Measurements from ENCODE around the gene PRODH.
"Not testable (repeated sequence)": the region's sequence is repeated elsewhere in the genome, so short reads cannot be mapped to it uniquely, and the experiment has no call there.

The PRODH gene

GRCh38 chr22:18947905-18948304 is 11.8 kb upstream of the PRODH start:
- no peak overlapping the region for H2AFZ ChIP-seq
- H3K4me1 ChIP-seq = no peaks in the 10 kb centered on the region
- H3K9ac ChIP-seq = no peak overlapping the region
- H3K27ac ChIP-seq = no peak overlapping the region
- H3K9me3 ChIP-seq (ENCODE audit: control insufficient read depth, low read length) = no peaks in the 10 kb centered on the region
- no peaks in the 10 kb centered on the region for H3K27me3 ChIP-seq (ENCODE audit: control insufficient read depth, insufficient read depth, low read length)
- H3K36me3 ChIP-seq (ENCODE audit: control insufficient read depth, insufficient read depth, low read length) = no peaks in the 10 kb centered on the region
- H3K79me2 ChIP-seq = no peaks in the 10 kb centered on the region
- H3K4me3 ChIP-seq (ENCODE audit: low read depth, low read length) = no peak overlapping the region
- no peak overlapping the region for H3K4me2 ChIP-seq (ENCODE audit: low read length)
- TF ChIP-seq, protein P1, sequence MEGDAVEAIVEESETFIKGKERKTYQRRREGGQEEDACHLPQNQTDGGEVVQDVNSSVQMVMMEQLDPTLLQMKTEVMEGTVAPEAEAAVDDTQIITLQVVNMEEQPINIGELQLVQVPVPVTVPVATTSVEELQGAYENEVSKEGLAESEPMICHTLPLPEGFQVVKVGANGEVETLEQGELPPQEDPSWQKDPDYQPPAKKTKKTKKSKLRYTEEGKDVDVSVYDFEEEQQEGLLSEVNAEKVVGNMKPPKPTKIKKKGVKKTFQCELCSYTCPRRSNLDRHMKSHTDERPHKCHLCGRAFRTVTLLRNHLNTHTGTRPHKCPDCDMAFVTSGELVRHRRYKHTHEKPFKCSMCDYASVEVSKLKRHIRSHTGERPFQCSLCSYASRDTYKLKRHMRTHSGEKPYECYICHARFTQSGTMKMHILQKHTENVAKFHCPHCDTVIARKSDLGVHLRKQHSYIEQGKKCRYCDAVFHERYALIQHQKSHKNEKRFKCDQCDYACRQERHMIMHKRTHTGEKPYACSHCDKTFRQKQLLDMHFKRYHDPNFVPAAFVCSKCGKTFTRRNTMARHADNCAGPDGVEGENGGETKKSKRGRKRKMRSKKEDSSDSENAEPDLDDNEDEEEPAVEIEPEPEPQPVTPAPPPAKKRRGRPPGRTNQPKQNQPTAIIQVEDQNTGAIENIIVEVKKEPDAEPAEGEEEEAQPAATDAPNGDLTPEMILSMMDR (IDR thresholded peaks at IDR 0.05) = no peak

DNA sequence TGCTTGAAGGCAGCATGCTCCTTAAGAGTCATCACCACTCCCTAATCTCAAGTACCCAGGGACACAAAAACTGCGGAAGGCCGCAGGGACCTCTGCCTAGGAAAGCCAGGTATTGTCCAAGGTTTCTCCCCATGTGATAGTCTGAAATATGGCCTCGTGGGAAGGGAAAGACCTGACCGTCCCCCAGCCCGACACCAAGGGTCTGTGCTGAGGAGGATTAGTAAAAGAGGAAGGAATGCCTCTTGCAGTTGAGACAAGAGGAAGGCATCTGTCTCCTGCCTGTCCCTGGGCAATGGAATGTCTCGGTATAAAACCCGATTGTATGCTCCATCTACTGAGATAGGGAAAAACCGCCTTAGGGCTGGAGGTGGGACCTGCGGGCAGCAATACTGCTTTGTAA is 11.0 kb upstream of the PRODH start:
- H3K9me3 ChIP-seq (ENCODE audit: control insufficient read depth, low read length); H3K27me3 ChIP-seq (ENCODE audit: control insufficient read depth, insufficient read depth, low read length): not testable (repeated sequence)

DNA sequence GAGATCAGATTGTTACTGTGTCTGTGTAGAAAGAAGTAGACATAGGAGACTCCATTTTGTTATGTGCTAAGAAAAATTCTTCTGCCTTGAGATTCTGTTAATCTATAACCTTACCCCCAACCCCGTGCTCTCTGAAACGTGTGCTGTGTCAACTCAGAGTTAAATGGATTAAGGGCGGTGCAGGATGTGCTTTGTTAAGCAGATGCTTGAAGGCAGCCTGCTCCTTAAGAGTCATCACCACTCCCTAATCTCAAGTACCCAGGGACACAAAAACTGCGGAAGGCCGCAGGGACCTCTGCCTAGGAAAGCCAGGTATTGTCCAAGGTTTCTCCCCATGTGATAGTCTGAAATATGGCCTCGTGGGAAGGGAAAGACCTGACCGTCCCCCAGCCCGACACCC is 2.6 kb upstream of the PRODH start:
- not testable (repeated sequence) for H3K79me2 ChIP-seq, H3K4me1 ChIP-seq

More for the DNA sequence above, 11.0 kb upstream of the PRODH start:
- H3K4me2 ChIP-seq (ENCODE audit: low read length); H3K79me2 ChIP-seq; H3K9ac ChIP-seq; H2AFZ ChIP-seq; H3K27ac ChIP-seq; H3K4me1 ChIP-seq; H3K4me3 ChIP-seq (ENCODE audit: low read depth, low read length); H3K36me3 ChIP-seq (ENCODE audit: control insufficient read depth, insufficient read depth, low read length): not testable (repeated sequence)

DNA sequence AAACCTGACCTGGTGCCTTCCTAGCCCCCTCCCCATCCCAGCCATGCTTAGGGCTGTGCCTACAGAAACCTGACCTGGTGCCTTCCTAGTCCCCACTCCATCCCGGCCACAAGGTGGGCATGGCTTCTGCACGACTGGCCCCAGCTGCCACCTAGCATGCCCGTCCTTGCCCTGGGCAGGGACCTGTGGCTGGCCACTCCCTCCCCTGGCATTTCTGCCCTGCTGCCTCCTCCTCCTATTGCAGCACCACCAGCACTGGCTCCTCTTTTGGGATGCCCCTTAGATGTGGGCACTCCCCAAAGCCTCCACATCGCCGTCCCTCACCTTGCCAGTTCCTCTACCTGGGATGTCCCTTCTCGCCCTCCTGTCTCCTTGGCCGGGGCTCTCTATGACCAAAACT is 1.4 kb downstream of the PRODH start:
- H3K9ac ChIP-seq; H3K4me1 ChIP-seq; H3K27me3 ChIP-seq (ENCODE audit: control insufficient read depth, insufficient read depth, low read length); H2AFZ ChIP-seq; H3K9me3 ChIP-seq (ENCODE audit: control insufficient read depth, low read length); H3K4me2 ChIP-seq (ENCODE audit: low read length); H3K36me3 ChIP-seq (ENCODE audit: control insufficient read depth, insufficient read depth, low read length); H3K4me3 ChIP-seq (ENCODE audit: low read depth, low read length); H3K27ac ChIP-seq; H3K79me2 ChIP-seq: not testable (repeated sequence)

More for the DNA sequence above, 2.6 kb upstream of the PRODH start:
- not testable (repeated sequence) for H3K9ac ChIP-seq; H2AFZ ChIP-seq; H3K9me3 ChIP-seq (ENCODE audit: control insufficient read depth, low read length); H3K36me3 ChIP-seq (ENCODE audit: control insufficient read depth, insufficient read depth, low read length); H3K27me3 ChIP-seq (ENCODE audit: control insufficient read depth, insufficient read depth, low read length); H3K4me3 ChIP-seq (ENCODE audit: low read depth, low read length); H3K4me2 ChIP-seq (ENCODE audit: low read length); H3K27ac ChIP-seq

- Histone ChIP-seq H3K9me3 (ENCODE audit: control insufficient read depth, low read length) (no peaks in the 10 kb centered on the region), H3K4me2 (ENCODE audit: low read length) (no peak overlapping the region), H2AFZ (no peak overlapping the region), H3K4me1 (no peaks in the 10 kb centered on the region), H3K4me3 (ENCODE audit: low read depth, low read length) (no peak overlapping the region), H3K79me2 (no peaks in the 10 kb centered on the region), H3K27me3 (ENCODE audit: control insufficient read depth, insufficient read depth, low read length) (no peaks in the 10 kb centered on the region), H3K9ac (no peak overlapping the region), H3K36me3 (ENCODE audit: control insufficient read depth, insufficient read depth, low read length) (no peaks in the 10 kb centered on the region), H3K27ac (no peak overlapping the region)
- TF ChIP-seq, protein P1 (IDR thresholded peaks at IDR 0.05) = no peak
Observed at GRCh38 chr22:18933914-18934313, 2.2 kb downstream of the PRODH start.

- TF ChIP-seq, protein P1 (IDR thresholded peaks at IDR 0.05) = no peak
- H3K9ac ChIP-seq = no peak overlapping the region
- H3K27ac ChIP-seq = no peak overlapping the region
- no peaks in the 10 kb centered on the region for H3K79me2 ChIP-seq
- no peaks in the 10 kb centered on the region for H3K9me3 ChIP-seq (ENCODE audit: control insufficient read depth, low read length)
- H2AFZ ChIP-seq = no peak overlapping the region
- no peaks in the 10 kb centered on the region for H3K36me3 ChIP-seq (ENCODE audit: control insufficient read depth, insufficient read depth, low read length)
- no peak overlapping the region for H3K4me2 ChIP-seq (ENCODE audit: low read length)
- no peaks in the 10 kb centered on the region for H3K4me1 ChIP-seq
- no peak overlapping the region for H3K4me3 ChIP-seq (ENCODE audit: low read depth, low read length)
- H3K27me3 ChIP-seq (ENCODE audit: control insufficient read depth, insufficient read depth, low read length) = no peaks in the 10 kb centered on the region
Observed at GRCh38 chr22:18931905-18932652, 4.0 kb downstream of the PRODH start.
